ENCODE data around the gene MYORG. TPM values are rescaled to one million over a fixed set of nuclear protein-coding genes. Genes with fewer than 3 reads are reported as not detected.
A peak's percentile ranks its signal among the peaks of the same experiment; 100 is the strongest.

Gene MYORG
- total and polyA plus RNA-seq, 4 donors: 11.4 to 26.6 (median 19.3) TPM

DNA sequence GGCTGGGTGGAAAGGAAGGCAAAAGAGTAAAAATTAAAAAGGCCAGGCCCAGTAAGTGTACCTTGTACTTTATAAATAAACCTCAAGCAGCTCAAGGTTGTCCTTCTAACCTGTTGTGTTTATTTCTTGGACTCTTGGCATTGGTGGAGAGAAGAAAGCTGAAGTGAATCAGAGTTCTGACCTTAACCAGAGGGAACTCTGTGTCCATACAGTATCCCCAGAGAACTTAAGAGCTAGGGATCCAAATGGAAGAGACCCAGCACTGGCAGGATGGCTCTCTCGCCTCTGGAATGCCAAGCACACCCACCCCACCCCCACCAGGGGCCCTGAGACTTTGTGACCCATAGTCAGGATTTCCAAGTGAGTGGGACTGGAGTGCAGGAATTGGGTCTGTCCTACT, 33.1 kb downstream of the MYORG start:
- peaks cover 22 to 68% (median 62%) of the 10 kb centered on the region in 4 donors for H3K4me1 ChIP-seq (ENCODE audit: control insufficient read depth in 4 of 4, insufficient read depth in 4 of 4, low read length in 3 of 4)
- no peak for DNase-seq (ENCODE audit: low spot score)
- H3K9ac ChIP-seq (ENCODE audit: low read depth in 1 of 2, low read length in 2 of 2): no peak overlapping the region
- TF ChIP-seq EGR1 (IDR thresholded peaks at IDR 0.05; ENCODE audit: low read depth in 2 of 2) (no peak), HNF4A (conservative IDR thresholded peaks at IDR 0.05) (peak in 1 of 2 donors; percentile 53)
- TF ChIP-seq, protein P1, sequence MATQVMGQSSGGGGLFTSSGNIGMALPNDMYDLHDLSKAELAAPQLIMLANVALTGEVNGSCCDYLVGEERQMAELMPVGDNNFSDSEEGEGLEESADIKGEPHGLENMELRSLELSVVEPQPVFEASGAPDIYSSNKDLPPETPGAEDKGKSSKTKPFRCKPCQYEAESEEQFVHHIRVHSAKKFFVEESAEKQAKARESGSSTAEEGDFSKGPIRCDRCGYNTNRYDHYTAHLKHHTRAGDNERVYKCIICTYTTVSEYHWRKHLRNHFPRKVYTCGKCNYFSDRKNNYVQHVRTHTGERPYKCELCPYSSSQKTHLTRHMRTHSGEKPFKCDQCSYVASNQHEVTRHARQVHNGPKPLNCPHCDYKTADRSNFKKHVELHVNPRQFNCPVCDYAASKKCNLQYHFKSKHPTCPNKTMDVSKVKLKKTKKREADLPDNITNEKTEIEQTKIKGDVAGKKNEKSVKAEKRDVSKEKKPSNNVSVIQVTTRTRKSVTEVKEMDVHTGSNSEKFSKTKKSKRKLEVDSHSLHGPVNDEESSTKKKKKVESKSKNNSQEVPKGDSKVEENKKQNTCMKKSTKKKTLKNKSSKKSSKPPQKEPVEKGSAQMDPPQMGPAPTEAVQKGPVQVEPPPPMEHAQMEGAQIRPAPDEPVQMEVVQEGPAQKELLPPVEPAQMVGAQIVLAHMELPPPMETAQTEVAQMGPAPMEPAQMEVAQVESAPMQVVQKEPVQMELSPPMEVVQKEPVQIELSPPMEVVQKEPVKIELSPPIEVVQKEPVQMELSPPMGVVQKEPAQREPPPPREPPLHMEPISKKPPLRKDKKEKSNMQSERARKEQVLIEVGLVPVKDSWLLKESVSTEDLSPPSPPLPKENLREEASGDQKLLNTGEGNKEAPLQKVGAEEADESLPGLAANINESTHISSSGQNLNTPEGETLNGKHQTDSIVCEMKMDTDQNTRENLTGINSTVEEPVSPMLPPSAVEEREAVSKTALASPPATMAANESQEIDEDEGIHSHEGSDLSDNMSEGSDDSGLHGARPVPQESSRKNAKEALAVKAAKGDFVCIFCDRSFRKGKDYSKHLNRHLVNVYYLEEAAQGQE (IDR thresholded peaks at IDR 0.05): no peak
- H3K27me3 ChIP-seq (ENCODE audit: control insufficient read depth in 4 of 4, insufficient read depth in 4 of 4, low read length in 3 of 4): no peaks in the 10 kb centered on the region
- H3K27ac ChIP-seq (ENCODE audit: low read depth in 1 of 2, low read length in 2 of 2): peak overlapping the region; percentile 61 to 73
- 38% methylated on average over 1 of the region's 1 CpG for WGBS
- peaks cover 0 to 4% (median 0%) of the 10 kb centered on the region in 4 donors for H3K36me3 ChIP-seq (ENCODE audit: control insufficient read depth in 4 of 4, insufficient read depth in 3 of 4, low read depth in 1 of 4, low read length in 3 of 4)
- H3K4me3 ChIP-seq (ENCODE audit: low read depth in 1 of 3, low read length in 3 of 3): no peak overlapping the region
- no peaks in the 10 kb centered on the region for H3K9me3 ChIP-seq (ENCODE audit: control insufficient read depth in 4 of 4, low read length in 3 of 4)

DNA sequence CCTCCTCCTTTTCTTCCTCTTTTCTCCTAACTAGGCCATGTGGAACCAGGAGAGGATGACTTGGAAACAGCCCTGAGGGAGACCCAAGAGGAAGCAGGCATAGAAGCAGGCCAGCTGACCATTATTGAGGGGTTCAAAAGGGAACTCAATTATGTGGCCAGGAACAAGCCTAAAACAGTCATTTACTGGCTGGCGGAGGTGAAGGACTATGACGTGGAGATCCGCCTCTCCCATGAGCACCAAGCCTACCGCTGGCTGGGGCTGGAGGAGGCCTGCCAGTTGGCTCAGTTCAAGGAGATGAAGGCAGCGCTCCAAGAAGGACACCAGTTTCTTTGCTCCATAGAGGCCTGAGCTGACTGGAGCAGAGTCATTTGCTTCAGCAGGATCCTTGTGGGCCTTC, 33.6 kb downstream of the MYORG start:
- no peak for DNase-seq (ENCODE audit: low spot score)
- no peak overlapping the region for H3K4me3 ChIP-seq (ENCODE audit: low read depth in 1 of 3, low read length in 3 of 3)
- H3K27me3 ChIP-seq (ENCODE audit: control insufficient read depth in 4 of 4, insufficient read depth in 4 of 4, low read length in 3 of 4): no peaks in the 10 kb centered on the region
- H3K27ac ChIP-seq (ENCODE audit: low read depth in 1 of 2, low read length in 2 of 2): peak overlapping the region; percentile 61 to 73
- TF ChIP-seq FOXA2 (IDR thresholded peaks at IDR 0.05) (no peak), JUND (IDR thresholded peaks at IDR 0.05) (peak in 1 of 2 donors; percentile 19), HNF4A (conservative IDR thresholded peaks at IDR 0.05) (peak in 1 of 2 donors; percentile 53), RAD21 (IDR thresholded peaks at IDR 0.05) (no peak), TAF1 (conservative IDR thresholded peaks at IDR 0.05) (no peak), YY1 (IDR thresholded peaks at IDR 0.05) (peak; percentile 50), HNF4G (IDR thresholded peaks at IDR 0.05) (no peak), GABPA (IDR thresholded peaks at IDR 0.05 in 1 of 2, conservative IDR thresholded peaks at IDR 0.05 in 1 of 2) (no peak), EGR1 (IDR thresholded peaks at IDR 0.05; ENCODE audit: low read depth in 2 of 2) (no peak), RXRA (IDR thresholded peaks at IDR 0.05) (peak in 1 of 2 donors; percentile 60), CTCF (IDR thresholded peaks at IDR 0.05; ENCODE audit: low read depth, low read length, missing input control) (no peak), NR2F2 (IDR thresholded peaks at IDR 0.05) (no peak), FOXA1 (IDR thresholded peaks at IDR 0.05) (peak; percentile 11), SP1 (IDR thresholded peaks at IDR 0.05) (peak; percentile 26)
- TF ChIP-seq, protein P2, sequence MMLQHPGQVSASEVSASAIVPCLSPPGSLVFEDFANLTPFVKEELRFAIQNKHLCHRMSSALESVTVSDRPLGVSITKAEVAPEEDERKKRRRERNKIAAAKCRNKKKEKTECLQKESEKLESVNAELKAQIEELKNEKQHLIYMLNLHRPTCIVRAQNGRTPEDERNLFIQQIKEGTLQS (IDR thresholded peaks at IDR 0.05): no peak
- TF ChIP-seq, protein P1 (IDR thresholded peaks at IDR 0.05): no peak
- H3K9ac ChIP-seq (ENCODE audit: low read depth in 1 of 2, low read length in 2 of 2): no peak overlapping the region
- H3K36me3 ChIP-seq (ENCODE audit: control insufficient read depth in 4 of 4, insufficient read depth in 3 of 4, low read depth in 1 of 4, low read length in 3 of 4): peaks cover 0 to 4% (median 0%) of the 10 kb centered on the region in 4 donors
- peaks cover 21 to 70% (median 62%) of the 10 kb centered on the region in 4 donors for H3K4me1 ChIP-seq (ENCODE audit: control insufficient read depth in 4 of 4, insufficient read depth in 4 of 4, low read length in 3 of 4)
- no peaks in the 10 kb centered on the region for H3K9me3 ChIP-seq (ENCODE audit: control insufficient read depth in 4 of 4, low read length in 3 of 4)
- WGBS: 37% methylated on average over 5 of the region's 5 CpGs

Measured in liver (tissue), 9 donors.